Natural killer cell (primary cell): ENCODE measurements around the gene DOK1. TPM values are rescaled to one million over a fixed set of nuclear protein-coding genes. Genes with fewer than 3 reads are reported as not detected.

ENCODE experiments used
- ATAC-seq, 3 donors: fragments of 150-1000 bp in 2 of 3; fragments of 200-7000 bp in 1 of 3; cut with Tn5 transposase; 1 replicate in 1 of 3; 2 replicates in 2 of 3; pipeline ENCODE4 v1.10.0; 2021; ENCODE audit warnings: mild to moderate bottlenecking in 2 of 3, moderate library complexity in 2 of 3
- DNase-seq, 2 donors: peaks; one replicate each; pipeline versions ENCODE4 v3.0.0 to v3.0.0-alpha.2; 2013 to 2021; ENCODE audit warnings: mixed read lengths in 1 of 2
- H3K27ac ChIP-seq: one replicate; pipeline ENCODE4 v1.5.1; 2013; ENCODE audit warnings: mild to moderate bottlenecking, low read length
- H3K27me3 ChIP-seq: one replicate; pipeline ENCODE4 v1.6.1; 2013; ENCODE audit warnings: low read length; ENCODE audit not compliant: control insufficient read depth, insufficient read depth
- H3K36me3 ChIP-seq: one replicate; pipeline ENCODE4 v1.6.1; 2013; ENCODE audit warnings: low read length; ENCODE audit not compliant: control insufficient read depth, insufficient read depth
- H3K4me1 ChIP-seq: one replicate; pipeline ENCODE4 v1.6.1; 2013; ENCODE audit warnings: low read length; ENCODE audit not compliant: control insufficient read depth, insufficient read depth
- H3K4me3 ChIP-seq: one replicate; pipeline ENCODE4 v1.5.1; 2013; ENCODE audit warnings: low read length
- H3K9me3 ChIP-seq: one replicate; pipeline ENCODE4 v1.6.1; 2013; ENCODE audit warnings: low read length; ENCODE audit not compliant: control insufficient read depth, insufficient read depth
- H3K27ac Mint-ChIP-seq, 2 donors: one replicate each; pipeline ENCODE4 v1.8.0; 2022; ENCODE audit warnings: mild to moderate bottlenecking in 2 of 2, mixed read lengths in 2 of 2, moderate library complexity in 1 of 2
- H3K27me3 Mint-ChIP-seq, 2 donors: one replicate each; pipeline ENCODE4 v1.8.0; 2022; ENCODE audit warnings: low read depth in 2 of 2, mixed read lengths in 2 of 2
- H3K36me3 Mint-ChIP-seq: one replicate; pipeline ENCODE4 v1.8.0; 2022; ENCODE audit warnings: mixed read lengths
- H3K4me1 Mint-ChIP-seq, 2 donors: one replicate each; pipeline ENCODE4 v1.8.0; 2022; ENCODE audit warnings: mixed read lengths in 2 of 2
- H3K4me3 Mint-ChIP-seq: one replicate; pipeline ENCODE4 v1.8.0; 2022; ENCODE audit warnings: mild to moderate bottlenecking, moderate library complexity, mixed read lengths
- H3K9me3 Mint-ChIP-seq, 2 donors: one replicate each; pipeline ENCODE4 v1.8.0; 2022; ENCODE audit warnings: mixed read lengths in 2 of 2
- WGBS: methylation state at CpG from one replicate; pipeline ENCODE4 v1.1.7; 2013; ENCODE audit warnings: missing lambda C conversion rate; ENCODE audit not compliant: insufficient coverage; 5-methylcytosine and 5-hydroxymethylcytosine counted together
- intact Hi-C: fragments of 100-400 bp; cut with micrococcal nuclease; formaldehyde crosslinking; loops from one replicate; pipeline ENCODE4 v1.14.2; 2022
- total RNA-seq, 4 donors: library from RNA; stranded (reverse); fragments of 120-200 nt in 1 of 4; gene quantifications; one replicate each; pipeline versions ENCODE4 v1.2.3 to v1.2.4, GENCODE V29; 2013 to 2022
- TF ChIP-seq, protein P1 (sequence below): fragments of 200-600 bp; IDR thresholded peaks from one replicate; pipeline ENCODE4 v1.8.0; 2022; ENCODE audit warnings: antibody characterized with exemption

DOK1 gene
- total RNA-seq, 3 donors from 2014 or later (not counting 1 experiment from before 2014, with no cell fraction given): 17.4 to 24.9 (median 23.9) TPM

DNA sequence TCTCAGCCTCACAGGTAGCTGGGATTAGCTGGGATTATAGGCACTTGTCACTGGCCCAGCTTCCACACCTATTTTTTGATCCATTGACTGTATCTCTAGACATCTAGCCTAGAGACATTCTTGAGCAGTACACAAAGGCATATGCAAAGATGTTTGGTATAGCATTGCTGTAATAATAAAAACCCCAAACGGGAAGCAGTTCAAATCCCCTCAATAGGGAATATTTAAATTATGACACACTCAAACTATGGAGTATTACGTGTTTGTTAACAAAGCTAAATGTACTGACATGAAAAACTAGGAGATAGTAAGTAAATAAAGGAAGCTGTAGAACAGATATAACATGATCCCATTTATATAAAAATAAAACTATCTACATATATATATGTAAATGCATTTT lies 27.7 kb downstream of the DOK1 start:
- Mint-ChIP-seq H3K9me3 (no peaks in the 10 kb centered on the region), H3K36me3 (no peaks in the 10 kb centered on the region), H3K27ac (no peak overlapping the region), H3K27me3 (peaks cover 4 to 9% of the 10 kb centered on the region in 2 donors), H3K4me1 (no peaks in the 10 kb centered on the region), H3K4me3 (no peak overlapping the region)
- H3K36me3 ChIP-seq: no peaks in the 10 kb centered on the region
- ATAC-seq: no peak
- H3K27me3 ChIP-seq: no peaks in the 10 kb centered on the region
- H3K4me1 ChIP-seq: no peaks in the 10 kb centered on the region
- TF ChIP-seq, protein P1, sequence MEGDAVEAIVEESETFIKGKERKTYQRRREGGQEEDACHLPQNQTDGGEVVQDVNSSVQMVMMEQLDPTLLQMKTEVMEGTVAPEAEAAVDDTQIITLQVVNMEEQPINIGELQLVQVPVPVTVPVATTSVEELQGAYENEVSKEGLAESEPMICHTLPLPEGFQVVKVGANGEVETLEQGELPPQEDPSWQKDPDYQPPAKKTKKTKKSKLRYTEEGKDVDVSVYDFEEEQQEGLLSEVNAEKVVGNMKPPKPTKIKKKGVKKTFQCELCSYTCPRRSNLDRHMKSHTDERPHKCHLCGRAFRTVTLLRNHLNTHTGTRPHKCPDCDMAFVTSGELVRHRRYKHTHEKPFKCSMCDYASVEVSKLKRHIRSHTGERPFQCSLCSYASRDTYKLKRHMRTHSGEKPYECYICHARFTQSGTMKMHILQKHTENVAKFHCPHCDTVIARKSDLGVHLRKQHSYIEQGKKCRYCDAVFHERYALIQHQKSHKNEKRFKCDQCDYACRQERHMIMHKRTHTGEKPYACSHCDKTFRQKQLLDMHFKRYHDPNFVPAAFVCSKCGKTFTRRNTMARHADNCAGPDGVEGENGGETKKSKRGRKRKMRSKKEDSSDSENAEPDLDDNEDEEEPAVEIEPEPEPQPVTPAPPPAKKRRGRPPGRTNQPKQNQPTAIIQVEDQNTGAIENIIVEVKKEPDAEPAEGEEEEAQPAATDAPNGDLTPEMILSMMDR: no peak
- no peaks in the 10 kb centered on the region for H3K9me3 ChIP-seq
- intact Hi-C loops: no loop called here
- no peak overlapping the region for H3K27ac ChIP-seq
- no CpG with 5 or more reads among the region's 2 CpGs for WGBS
- DNase-seq: no peak
- no peak overlapping the region for H3K4me3 ChIP-seq

DNA sequence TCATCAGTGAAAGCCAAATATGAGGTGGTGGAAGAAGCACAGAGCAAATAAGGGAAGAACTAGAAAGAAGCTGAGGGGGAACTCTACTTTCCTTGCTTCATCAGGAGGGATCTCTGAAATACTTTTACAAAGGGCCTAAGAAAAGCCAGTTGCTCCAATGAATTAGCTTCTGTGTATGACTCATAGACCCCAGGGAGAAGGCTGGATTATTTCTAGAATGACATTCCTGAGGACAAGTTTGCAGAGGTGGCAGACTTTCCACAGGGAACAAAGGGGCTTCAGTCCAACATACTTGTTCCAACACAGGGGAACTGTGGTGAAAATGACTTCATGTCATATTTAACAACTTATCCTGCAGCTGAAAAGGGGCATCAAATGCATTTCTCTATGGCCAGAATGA lies 29.0 kb downstream of the DOK1 start:
- no peak overlapping the region for H3K4me3 ChIP-seq
- Mint-ChIP-seq H3K27me3 (peaks cover 4 to 5% of the 10 kb centered on the region in 2 donors), H3K9me3 (no peaks in the 10 kb centered on the region), H3K4me1 (no peaks in the 10 kb centered on the region), H3K36me3 (no peaks in the 10 kb centered on the region), H3K27ac (no peak overlapping the region), H3K4me3 (no peak overlapping the region)
- H3K27me3 ChIP-seq: no peaks in the 10 kb centered on the region
- no peak overlapping the region for H3K27ac ChIP-seq
- no peak for DNase-seq
- no peak for ATAC-seq
- H3K36me3 ChIP-seq: no peaks in the 10 kb centered on the region
- TF ChIP-seq, protein P1: no peak
- intact Hi-C loops: no loop called here
- no peaks in the 10 kb centered on the region for H3K9me3 ChIP-seq
- H3K4me1 ChIP-seq: no peaks in the 10 kb centered on the region

DNA sequence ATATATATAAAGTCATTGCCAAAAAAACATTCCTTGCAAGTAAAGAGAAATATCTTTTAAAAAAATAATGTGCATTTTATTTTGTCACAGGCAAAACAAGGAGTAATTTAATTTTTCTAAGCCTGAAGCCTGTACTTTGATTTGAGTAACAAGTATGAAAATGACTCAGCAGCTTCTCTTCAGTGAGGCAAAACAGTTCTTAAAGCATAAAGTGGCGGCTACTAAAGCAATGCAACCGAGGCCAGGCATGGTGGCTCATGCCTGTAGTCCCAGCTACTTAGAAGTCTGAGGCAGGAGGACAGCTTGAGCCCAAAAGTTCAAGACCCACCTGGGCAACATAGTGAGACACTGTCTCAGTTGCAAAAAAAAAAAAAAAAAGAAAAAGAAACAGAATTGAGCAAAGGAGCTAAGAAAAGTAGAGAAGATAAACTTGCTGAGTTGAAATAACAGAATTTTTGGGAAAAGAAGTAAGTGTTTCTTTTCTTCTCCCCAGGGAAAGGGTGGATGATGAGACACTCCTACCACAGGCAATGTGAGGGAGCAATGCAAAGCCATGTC lies 29.6 kb downstream of the DOK1 start:
- H3K9me3 Mint-ChIP-seq: no peaks in the 10 kb centered on the region
- H3K27me3 Mint-ChIP-seq: peaks cover 4 to 5% of the 10 kb centered on the region in 2 donors
- WGBS: 31% methylated on average over 2 of the region's 2 CpGs
- no peaks in the 10 kb centered on the region for H3K27me3 ChIP-seq
- H3K4me1 ChIP-seq: no peaks in the 10 kb centered on the region
- H3K36me3 ChIP-seq: no peaks in the 10 kb centered on the region
- no peaks in the 10 kb centered on the region for H3K4me1 Mint-ChIP-seq
- ATAC-seq (no peak), DNase-seq (no peak)
- H3K36me3 Mint-ChIP-seq: no peaks in the 10 kb centered on the region
- TF ChIP-seq, protein P1: no peak
- H3K27ac ChIP-seq: no peak overlapping the region
- no peak overlapping the region for H3K4me3 Mint-ChIP-seq
- no peaks in the 10 kb centered on the region for H3K9me3 ChIP-seq
- no peak overlapping the region for H3K27ac Mint-ChIP-seq
- no peak overlapping the region for H3K4me3 ChIP-seq
- intact Hi-C loops: no loop called here
